Stimulated activated CD4-positive, alpha-beta T cell treated with anti-CD3 and anti-CD28 coated beads, Interleukin-1b, Interleukin-23, amount 100 ng/mL, for 24 hours (primary cell): Measurements from ENCODE around the gene PRDM5.

Source experiments
- DNase-seq, 4 experiments: peaks; one replicate each; pipeline ENCODE4 v3.0.0-alpha.2; 2020; ENCODE audit warnings: low read depth in 4 of 4, low spot score in 1 of 4

PRDM5 gene

GRCh38 chr4:120915336-120915735 is 7.2 kb downstream of the PRDM5 start:
- no peak for DNase-seq

GRCh38 chr4:120903419-120903818 is 19.1 kb downstream of the PRDM5 start:
- DNase-seq = no peak

GRCh38 chr4:120902925-120903324 is 19.6 kb downstream of the PRDM5 start:
- no peak for DNase-seq

GRCh38 chr4:120901731-120902130 is 20.8 kb downstream of the PRDM5 start:
- no peak for DNase-seq

- no peak for DNase-seq
These were observed 24.4 kb downstream of the PRDM5 start for GRCh38 chr4:120897981-120898719.

GRCh38 chr4:120895554-120895953 is 27.0 kb downstream of the PRDM5 start:
- DNase-seq = no peak

- DNase-seq = no peak
These were observed 29.2 kb downstream of the PRDM5 start for GRCh38 chr4:120893314-120893713.

- no peak for DNase-seq
These were observed 36.3 kb downstream of the PRDM5 start for GRCh38 chr4:120886191-120886590.

GRCh38 chr4:120881846-120882245 is 40.7 kb downstream of the PRDM5 start:
- no peak for DNase-seq

- DNase-seq = no peak
These were observed 41.2 kb downstream of the PRDM5 start for GRCh38 chr4:120881351-120881750.

GRCh38 chr4:120877021-120877420 is 45.5 kb downstream of the PRDM5 start:
- no peak for DNase-seq

GRCh38 chr4:120874792-120875774 is 47.4 kb downstream of the PRDM5 start:
- DNase-seq = no peak

GRCh38 chr4:120873554-120873953 is 49.0 kb downstream of the PRDM5 start:
- no peak for DNase-seq

GRCh38 chr4:120871173-120871572 is 51.4 kb downstream of the PRDM5 start:
- DNase-seq = no peak

- no peak for DNase-seq
These were observed 52.2 kb downstream of the PRDM5 start for GRCh38 chr4:120870279-120870673.

- DNase-seq = no peak
These were observed 52.8 kb downstream of the PRDM5 start for GRCh38 chr4:120869613-120870278.

- DNase-seq = no peak
These were observed 55.0 kb downstream of the PRDM5 start for GRCh38 chr4:120867506-120867905.

- no peak for DNase-seq
These were observed 56.5 kb downstream of the PRDM5 start for GRCh38 chr4:120865985-120866384.

GRCh38 chr4:120864969-120865368 is 57.6 kb downstream of the PRDM5 start:
- DNase-seq = no peak

GRCh38 chr4:120862432-120862831 is 60.1 kb downstream of the PRDM5 start:
- no peak for DNase-seq

GRCh38 chr4:120861852-120862251 is 60.7 kb downstream of the PRDM5 start:
- no peak for DNase-seq

GRCh38 chr4:120858776-120859175 is 63.8 kb downstream of the PRDM5 start:
- DNase-seq = no peak
